GM19238 (cell line): ENCODE results near the gene COL13A1.
A peak's percentile ranks its signal among the peaks of the same experiment; 100 is the strongest.

ENCODE experiments used
- DNase-seq: peaks from one replicate; pipeline ENCODE4 v3.0.0; 2011; ENCODE audit warnings: low spot score; ENCODE audit not compliant: insufficient read length

The COL13A1 gene

DNA sequence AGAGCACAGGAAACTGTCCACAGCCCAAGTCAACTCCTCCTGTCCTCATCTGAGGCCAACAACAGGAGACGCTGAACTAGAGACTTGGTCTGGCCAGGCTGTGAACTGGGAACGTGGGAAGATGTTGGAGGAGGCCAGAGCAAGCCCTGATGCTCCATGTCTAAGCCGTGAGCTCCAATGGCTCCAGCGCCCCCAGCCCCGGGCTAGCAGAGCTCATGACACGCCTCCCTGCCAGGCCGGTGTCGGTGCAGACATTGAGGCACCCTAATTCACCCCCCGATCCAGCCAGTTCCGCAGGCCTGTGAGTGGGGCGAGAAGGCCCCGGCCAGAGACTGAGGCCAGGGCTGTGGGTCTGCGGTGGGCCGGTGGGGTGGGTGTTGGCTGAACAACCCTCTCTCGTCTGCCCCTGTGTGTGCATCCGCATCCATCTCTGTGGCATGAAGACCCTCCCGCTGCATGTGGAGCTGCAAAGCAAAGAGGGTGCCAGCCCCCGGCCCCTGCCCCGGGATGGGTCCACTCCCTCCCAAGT, 141.7 kb downstream of the COL13A1 start:
- no peak for DNase-seq

DNA sequence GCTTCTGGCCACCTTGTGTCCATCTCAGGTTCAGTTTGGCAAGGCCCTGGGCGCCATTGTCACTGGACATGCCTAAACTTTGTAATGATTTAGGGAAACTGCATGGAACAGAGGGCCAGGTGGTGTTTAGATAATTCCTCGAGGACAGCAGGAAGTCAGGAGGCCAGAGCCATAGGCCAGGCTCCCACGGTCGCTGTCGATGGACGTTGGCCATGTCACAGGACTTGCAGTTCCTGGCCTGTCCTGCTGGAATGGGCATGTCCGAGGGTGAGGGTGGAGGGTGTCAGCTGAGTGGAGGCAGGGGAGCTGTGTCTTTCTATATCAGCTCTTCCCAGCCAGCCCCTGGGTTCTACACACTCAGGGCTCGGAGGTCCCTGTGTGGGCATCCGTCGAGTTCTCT, 143.1 kb downstream of the COL13A1 start:
- no peak for DNase-seq

DNA sequence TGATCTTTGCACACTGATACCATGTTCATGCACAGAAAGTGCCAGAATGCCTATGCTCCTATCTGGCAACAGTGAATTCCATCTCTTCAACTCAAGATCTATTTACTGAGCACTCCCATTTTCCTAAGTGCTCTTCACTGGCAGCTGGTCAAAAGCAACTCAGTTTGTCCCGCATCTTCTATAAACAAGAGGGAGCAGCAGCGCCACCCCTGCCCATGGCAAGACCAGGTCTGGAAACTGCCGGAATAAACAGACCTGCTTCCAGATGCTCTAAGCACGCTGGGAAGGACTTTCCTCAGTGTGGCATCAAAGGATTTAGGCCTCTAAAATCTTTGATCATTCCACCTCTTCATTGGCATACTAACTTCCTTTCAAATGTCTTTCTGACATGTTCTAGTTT, 146.6 kb downstream of the COL13A1 start:
- DNase-seq: no peak

DNA sequence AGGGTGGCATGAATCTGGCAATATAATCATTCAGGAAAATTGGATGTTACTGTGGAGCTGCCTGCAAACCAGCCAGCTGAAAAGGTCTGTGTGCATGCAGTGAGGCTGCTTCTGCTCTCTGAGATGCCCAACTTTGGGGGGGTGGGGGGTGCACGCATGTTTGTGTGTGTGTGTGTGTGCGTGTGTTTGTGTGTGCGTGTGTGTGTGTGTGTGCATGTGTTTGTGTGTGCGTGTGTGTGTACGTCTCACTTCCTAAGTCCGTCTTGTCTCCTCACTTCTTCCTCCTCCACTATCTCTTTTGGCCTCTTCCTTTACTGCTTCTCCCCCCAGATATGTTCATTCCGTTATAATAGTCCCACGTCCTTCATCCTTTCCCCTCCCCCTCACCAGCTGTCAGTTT, 148.1 kb downstream of the COL13A1 start:
- no peak for DNase-seq

DNA sequence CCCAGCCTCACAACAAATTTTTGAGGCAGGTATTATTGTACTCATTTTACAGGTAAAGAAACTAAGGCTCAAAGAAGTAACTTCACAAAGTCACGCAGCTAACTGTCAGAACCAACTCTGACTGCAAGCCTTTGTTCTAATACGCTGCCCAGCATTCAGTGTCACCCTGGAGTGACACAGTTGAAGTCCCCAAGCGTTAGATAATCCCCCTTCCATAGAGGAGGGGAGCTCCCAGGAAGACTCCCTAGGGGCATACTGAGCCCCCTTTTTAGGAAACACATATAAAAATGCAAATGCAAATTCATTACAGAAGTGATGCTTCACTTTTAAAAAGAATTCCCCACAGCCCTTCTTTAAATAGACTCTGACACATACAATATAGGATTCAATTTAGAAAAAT, 150.0 kb downstream of the COL13A1 start:
- DNase-seq: no peak

DNA sequence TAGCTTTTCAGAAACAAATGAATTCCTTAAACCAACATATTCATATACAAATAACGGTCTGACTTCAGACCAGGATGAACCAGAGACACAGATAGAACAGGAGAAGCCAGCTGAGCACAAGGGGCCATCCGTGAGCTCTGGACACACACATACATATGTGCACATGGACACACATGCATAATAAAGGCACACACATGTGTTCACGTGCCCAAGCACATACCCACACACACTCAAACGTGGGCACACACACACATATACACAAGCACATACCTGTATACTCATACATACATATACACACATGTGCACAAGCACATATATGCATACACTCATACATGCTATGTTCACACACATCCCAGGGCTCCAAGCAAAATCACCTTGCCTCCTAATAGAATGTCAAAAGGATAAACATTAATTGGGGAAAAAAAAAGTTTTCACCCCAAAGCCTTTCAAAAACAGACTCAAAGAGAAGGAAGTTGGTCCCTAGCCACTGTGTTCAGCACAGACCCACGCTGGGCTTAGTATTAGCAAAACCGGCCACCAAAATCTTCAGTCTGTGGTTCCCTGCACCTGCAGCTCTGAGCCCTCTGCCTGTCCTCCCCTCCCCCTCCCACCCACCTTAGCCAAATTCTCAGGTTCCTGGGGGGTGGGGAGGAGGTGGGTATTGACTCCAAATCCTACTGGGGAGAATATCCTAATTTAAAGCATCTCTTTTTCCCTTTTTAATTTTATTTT, 150.5 kb downstream of the COL13A1 start:
- no peak for DNase-seq

DNA sequence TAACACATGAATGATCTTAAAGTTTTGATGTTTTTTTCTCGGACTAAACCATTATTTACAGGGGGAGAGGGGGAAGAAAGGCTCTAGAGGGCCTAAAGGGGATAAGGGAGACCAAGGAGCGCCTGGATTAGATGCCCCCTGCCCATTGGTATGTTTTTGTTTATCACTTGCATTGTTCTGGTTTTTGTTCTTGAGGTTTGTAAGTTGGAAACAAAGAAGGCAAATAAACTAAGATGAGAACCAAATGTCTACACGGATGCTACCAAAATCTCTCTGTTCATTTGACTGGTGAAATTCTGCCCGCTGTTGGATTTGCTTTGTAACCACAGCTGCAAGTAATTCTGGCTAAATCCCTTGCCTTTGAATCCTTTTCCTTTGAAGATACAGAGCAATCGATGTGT, 151.1 kb downstream of the COL13A1 start:
- no peak for DNase-seq

DNA sequence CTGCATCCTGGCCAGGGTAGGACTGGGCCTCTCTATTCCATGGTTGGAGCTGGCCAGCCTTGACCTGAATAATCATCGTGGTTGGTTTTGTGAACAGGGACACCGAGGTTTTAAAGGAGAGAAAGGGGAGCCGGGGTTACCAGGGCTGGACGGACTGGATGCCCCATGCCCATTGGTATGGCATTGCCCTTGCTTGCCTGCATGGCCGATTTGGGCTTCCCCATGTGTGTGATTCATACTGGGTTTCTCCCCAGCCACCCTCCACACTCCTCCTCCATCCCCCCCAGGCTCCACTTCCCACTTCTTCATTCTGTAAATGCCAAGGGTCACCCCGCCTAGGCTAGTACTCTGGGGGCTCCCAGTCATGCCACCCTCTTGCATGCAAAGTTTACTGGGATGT, 152.1 kb downstream of the COL13A1 start:
- no peak for DNase-seq

DNA sequence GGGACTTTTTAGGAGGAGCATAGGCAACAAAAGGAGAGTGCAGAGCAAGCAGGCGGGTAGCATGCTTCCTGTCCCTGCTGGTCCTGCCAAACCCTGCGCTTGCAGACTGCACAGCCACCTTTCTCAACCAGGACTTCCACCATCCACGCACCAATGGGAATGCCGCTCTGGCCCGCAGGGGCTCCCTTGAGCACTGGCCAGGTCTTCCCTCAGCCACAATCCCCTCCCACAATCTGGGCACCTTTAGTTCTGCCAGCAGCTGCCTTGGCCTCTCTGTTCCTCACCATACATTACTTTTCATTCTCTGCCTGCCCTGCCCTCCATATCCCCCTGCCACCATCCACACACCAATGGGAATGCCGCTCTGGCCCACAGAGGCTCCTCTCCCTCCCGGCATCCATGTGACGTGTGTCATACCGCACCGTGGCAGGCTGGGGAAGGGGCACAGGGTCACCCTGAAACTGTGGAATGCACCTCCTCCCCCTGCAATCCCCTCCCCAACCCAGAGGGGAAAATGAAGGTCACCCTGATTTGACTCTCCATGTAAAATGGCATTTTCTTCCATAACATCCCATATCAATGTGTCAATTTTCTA, 153.6 kb downstream of the COL13A1 start:
- DNase-seq: no peak

DNA sequence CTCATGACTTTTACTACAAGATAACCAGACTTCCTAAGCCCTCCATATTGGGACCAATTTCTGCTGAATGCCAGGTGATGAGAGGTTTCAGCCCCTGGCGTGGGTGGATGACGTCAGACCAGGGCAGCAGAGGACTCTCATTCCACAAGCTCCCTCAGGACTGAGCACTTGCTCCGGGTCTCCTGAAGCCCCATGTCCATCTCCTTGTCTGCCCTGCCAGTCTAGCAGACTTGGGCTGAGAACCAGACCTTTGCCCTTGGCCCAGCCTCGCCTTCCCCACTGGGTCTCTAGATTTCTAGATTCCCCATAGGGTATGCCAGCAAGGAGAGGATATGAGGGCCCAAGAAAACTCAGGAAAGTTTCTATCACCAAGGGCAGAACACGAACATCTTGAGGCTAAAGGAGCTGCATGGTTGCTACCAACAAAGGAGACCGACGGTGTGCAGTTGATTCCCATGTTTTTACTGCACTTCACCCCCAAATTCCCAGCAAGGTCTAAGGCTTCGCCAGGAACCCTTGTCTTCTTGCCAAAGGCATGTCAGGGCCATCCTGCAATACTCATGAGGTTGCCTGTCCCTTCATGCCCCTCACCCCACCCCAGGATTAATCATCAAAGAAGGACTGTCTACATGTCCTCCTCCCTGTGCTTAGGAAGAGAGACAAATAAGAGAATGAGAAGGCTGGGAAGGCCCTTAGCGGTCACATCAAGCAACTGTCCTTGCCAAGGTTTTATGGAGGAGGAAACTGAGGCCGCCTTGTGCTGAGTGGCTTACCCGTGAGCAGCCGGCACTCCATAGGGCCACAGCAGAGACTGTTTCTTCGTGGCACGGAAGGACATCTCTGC, 154.4 kb downstream of the COL13A1 start:
- DNase-seq: no peak

DNA sequence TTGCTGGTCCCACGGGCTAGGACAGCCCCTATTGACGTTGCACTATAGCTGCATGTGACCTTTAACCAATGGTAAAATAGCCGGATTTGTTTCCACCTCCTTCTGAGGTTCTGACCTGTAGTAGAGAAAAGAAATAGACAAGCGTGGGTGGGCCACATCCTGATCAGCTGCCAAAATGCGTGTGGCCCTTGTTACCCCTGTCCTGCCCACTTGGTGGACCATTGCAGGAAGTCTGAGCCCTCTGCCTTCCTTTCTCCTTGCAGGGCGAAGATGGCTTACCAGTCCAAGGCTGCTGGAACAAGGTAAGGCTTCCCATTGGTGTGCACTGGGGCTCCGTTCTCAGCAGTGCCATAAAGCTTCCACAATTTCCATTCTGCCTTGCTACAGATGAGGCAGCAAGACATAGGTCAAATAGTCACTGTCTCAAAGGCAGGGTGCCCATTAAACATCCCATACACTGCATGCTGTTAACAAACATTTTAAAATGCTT, 155.1 kb downstream of the COL13A1 start:
- DNase-seq: no peak

DNA sequence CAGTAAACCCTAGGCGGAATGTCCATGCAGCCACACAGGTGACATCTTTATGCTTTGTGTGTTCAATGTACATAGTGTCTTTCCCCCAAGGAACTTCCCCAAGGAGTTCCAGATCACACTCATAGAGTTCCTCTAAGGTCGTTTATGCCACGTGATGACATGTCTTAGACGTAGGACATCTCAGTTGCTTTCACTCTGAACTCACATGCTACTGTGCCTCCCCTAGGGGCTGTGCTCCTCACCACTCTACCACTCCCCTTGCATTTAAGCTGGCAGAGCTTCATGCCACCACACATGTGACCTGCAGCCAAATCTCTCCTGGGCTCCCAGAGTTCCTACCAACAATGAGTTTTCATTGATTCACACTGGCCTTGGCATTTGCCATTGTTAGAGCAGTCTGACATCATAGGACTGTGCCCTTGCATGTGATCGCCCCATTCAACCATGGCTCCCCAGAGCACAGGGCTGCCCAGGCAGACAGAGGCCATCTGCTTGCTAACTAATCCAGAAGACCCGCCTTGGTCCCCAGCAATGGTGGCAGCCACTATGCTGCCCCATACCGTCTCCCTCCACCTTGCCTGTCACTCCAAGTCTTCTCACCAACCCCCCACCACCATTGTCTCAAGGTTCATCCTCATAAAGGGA, 155.7 kb downstream of the COL13A1 start:
- DNase-seq: no peak

DNA sequence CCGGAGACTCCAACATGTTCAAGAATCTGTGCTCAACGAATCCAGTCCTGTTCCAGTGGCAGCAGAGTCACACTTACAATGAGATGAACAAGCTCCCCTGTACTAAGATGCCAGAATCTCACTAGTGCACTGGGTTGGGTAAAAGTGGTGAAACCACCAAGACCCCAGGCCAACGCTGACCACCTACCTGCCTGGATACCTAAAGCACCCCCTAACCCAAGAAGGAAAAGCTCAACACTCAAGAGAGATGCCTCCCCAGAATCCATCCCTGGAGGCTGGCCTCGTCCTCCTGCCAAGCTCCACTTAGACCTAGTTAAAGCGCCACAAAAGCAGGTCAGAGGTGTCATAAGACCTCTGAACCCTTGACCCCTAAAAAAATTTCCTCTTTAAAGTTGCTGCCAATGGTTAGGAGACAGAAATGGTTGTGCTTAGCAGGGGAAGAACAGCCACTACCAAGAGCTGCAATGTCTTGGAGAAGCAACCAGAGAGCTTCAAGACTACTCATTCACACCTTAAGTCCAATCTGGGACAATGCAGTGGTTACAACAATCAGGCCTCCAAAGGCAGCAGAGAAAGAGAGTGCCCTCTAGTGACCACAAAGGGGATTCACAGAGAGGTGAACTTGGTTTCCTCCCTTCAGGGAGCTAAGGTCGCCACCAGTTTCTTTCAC, 156.3 kb downstream of the COL13A1 start:
- peak; percentile 52 for DNase-seq

DNA sequence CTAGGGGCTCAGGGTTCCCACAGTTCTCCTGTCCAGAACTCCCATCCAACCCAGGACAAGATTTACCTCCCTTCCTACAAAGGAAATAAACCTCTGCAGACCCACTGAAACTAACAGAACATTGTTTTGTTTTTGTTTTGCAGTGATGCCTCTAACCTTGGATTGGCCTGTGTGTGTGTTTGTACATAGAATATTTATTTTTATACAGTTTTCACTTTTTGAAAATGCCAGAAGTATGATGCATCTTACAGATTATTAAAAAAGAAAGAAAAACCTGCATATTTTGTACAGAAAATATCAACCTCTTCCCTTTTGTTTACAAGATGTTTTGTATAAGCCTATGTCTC, 156.8 kb downstream of the COL13A1 start:
- no peak for DNase-seq

DNA sequence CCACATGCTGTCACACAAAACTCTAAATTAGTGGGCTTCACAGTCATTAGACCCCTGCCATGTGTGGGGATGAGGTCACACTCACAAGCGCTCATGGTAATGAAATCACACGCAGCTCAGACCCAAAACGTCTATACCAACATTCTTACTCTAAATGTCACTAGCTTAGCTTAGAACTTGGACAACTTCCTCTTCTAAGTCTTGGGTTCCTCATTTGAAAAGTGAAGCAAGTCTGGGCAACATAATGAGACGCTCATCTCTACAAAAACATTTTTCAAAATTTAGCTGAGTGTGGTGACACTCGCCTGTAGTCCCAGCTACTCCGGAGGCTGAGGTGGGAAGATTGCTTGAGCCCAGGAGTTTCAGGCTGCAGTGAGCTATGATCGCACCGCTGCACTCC, 158.2 kb downstream of the COL13A1 start:
- no peak for DNase-seq

DNA sequence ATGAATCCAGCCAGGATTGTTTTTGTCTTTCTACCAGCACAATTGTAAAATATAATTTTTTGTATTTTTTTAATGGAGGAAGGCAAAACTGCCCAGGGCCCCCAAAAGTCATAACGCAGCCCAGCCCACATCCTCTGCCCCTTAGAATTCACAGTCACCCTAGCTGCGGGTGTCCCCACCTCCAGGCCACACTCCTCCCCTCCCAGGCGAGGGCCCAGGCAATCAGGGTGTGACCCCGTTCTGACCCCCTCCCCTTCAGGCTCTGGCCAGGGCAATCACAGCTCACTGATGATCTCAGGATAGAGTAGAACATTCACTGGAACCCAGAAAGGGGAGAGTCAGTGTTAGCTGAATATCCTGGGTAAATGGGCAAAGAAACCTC, 158.9 kb downstream of the COL13A1 start:
- DNase-seq: no peak

DNA sequence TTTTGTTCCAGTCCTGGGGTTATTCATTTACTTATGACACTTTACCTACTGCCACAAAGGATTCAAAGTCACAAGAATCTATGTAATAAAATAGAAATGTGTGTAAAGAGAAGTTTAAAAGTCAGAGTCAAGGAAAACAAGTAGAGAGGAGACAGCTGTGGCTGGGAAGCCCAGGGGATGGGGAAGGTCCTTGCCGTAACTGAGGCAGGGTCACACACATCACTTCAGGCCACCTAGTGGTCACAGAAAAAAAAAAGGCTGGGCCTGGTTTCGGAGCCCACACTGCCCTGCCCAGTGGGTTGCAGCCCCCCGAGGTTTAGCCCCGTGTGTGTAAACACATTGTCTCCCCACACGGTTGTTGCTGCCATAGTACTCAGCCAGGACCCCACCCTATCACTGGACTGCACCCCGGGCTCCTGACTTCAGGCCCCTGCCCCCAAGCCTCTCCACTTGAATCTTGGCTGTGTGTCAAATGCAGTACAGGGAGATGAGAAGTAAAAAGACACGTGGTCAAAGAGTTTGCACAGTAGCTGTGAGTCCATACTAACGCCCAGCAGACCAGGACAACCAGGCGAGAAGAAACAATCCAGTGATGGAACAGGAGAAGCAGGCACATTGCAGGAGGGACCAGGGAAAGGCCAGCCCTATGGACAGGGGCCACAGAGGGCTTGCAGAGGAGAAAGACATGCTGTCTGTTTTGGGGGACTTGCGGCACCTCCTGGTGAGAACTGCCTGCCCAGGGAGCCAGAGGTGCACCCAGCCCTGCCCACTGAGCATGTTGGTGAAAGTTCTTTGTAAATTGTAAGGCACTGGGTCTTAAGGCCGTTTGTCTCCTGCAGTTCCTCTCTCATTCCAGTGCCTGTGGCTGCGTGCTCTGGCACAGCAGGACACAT, 159.5 kb downstream of the COL13A1 start:
- DNase-seq: no peak

DNA sequence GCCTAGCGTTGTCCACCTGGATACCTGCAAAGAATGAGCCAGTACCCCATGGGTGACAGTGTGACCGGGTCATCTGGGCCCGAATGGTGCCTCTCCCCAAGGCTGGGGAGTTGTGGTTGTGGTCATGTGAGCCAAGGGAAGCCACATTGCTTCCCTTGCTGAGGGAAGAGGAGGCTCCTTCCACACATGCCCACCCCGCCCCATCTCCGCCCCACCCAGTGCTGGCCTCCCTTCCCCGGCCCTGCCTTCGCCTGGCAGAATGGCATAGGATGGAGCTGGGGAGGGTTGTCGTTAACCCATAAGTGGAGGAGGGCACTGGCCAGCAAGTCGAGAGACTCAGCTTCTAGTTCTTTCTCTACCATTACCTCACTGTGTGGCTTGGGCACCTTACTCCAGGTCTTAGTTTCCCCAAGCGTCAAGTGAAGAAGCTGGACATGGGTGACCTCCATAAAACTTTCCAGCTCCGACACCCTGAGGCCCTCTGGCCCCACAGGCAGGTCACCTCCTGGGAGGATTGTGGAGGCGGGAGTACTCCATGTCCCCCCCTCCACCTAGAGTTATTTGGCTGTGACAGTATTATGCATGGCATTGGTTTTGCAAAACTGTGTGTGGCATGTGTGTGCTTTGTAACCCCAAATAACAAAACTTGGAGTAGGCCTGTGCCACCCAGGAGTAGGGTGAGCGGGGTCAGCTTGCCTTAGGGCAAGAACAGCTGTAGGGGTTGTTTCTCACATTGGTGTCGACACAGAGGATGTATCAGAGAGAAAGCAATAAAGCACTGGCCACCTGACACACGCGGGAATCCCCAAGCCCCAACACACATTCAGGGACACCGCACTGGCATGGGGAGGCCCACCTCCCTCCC, 160.4 kb downstream of the COL13A1 start:
- no peak for DNase-seq

DNA sequence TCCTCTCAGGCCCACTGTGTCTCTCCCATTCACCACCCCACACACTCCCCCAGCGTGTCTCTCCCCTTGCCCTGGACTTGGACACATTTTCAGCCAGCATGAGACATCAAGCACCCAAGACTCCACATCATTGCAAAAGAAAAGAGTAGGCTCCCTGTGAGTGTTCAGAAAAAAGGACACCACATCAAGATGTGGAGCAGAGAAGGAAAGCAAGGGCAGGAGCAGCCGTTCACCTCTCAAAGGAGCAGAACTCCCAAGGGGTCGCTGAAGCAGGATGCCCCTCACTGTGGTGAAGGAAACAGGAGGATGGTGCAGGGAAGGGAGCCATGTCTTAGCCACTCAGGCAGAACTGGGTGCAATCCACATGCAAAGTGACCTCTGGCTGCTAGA, 161.0 kb downstream of the COL13A1 start:
- DNase-seq: no peak
